Liver (tissue), 9 donors: ENCODE results near the gene GRK1. TPM values are rescaled to one million over a fixed set of nuclear protein-coding genes. Genes with fewer than 3 reads are reported as not detected.

Source experiments
- DNase-seq: peaks from one replicate; pipeline ENCODE4 v3.0.0-alpha.2; 2017; ENCODE audit warnings: low spot score
- H3K27ac ChIP-seq, 2 donors: one replicate each; pipeline ENCODE4 v1.7.0; 2013; ENCODE audit warnings: inconsistent platforms in 2 of 2, low read length in 2 of 2, control low read depth in 1 of 2, low read depth in 1 of 2, mild to moderate bottlenecking in 1 of 2
- H3K27me3 ChIP-seq, 4 donors: one replicate each; pipeline versions ENCODE4 v1.6.1 to v1.7.0; 2013; ENCODE audit warnings: low read length in 3 of 4, inconsistent platforms in 1 of 4, mild to moderate bottlenecking in 1 of 4, moderate library complexity in 1 of 4; ENCODE audit not compliant: control insufficient read depth in 4 of 4, insufficient read depth in 4 of 4
- H3K36me3 ChIP-seq, 4 donors: one replicate each; pipeline versions ENCODE4 v1.6.1 to v1.7.0; 2013; ENCODE audit warnings: low read length in 3 of 4, mild to moderate bottlenecking in 3 of 4, low read depth in 1 of 4, moderate library complexity in 1 of 4; ENCODE audit not compliant: control insufficient read depth in 4 of 4, insufficient read depth in 3 of 4
- H3K4me1 ChIP-seq, 4 donors: one replicate each; pipeline versions ENCODE4 v1.6.1 to v1.7.0; 2013; ENCODE audit warnings: low read length in 3 of 4, mild to moderate bottlenecking in 3 of 4, moderate library complexity in 1 of 4; ENCODE audit not compliant: control insufficient read depth in 4 of 4, insufficient read depth in 4 of 4
- H3K4me3 ChIP-seq, 3 donors: one replicate each; pipeline versions ENCODE4 v1.6.1 to v1.7.0; 2013; ENCODE audit warnings: low read length in 3 of 3, control low read depth in 1 of 3, low read depth in 1 of 3, mild to moderate bottlenecking in 1 of 3
- H3K9ac ChIP-seq, 2 donors: one replicate each; pipeline ENCODE4 v1.7.0; 2013; ENCODE audit warnings: low read length in 2 of 2, mild to moderate bottlenecking in 2 of 2, moderate library complexity in 2 of 2, control low read depth in 1 of 2, low read depth in 1 of 2
- H3K9me3 ChIP-seq, 4 donors: one replicate each; pipeline versions ENCODE4 v1.6.1 to v1.7.0; 2013; ENCODE audit warnings: low read length in 3 of 4; ENCODE audit not compliant: control insufficient read depth in 4 of 4
- EGR1 ChIP-seq, 2 donors: IDR thresholded peaks; 2 replicates each; pipeline ENCODE4 v1.6.1; 2016 to 2018; ENCODE audit warnings: antibody characterized with exemption in 2 of 2, low read depth in 2 of 2
- FOXA1 ChIP-seq: IDR thresholded peaks from 2 replicates; pipeline ENCODE4 v1.6.1; 2016; ENCODE audit warnings: antibody characterized with exemption
- FOXA2 ChIP-seq: IDR thresholded peaks from 2 replicates; pipeline ENCODE4 v1.6.1; 2016; ENCODE audit warnings: antibody characterized with exemption
- HNF4A ChIP-seq, 2 donors: conservative IDR thresholded peaks; 2 replicates each; pipeline ENCODE4 v1.6.1; 2016; ENCODE audit warnings: antibody characterized with exemption in 2 of 2, mild to moderate bottlenecking in 2 of 2
- JUND ChIP-seq, 2 donors: IDR thresholded peaks; 2 replicates each; pipeline ENCODE4 v1.6.1; 2016; ENCODE audit warnings: antibody characterized with exemption in 2 of 2
- NR2F2 ChIP-seq: IDR thresholded peaks from 2 replicates; pipeline ENCODE4 v1.6.1; 2016; ENCODE audit warnings: antibody characterized with exemption
- RAD21 ChIP-seq, 2 donors: IDR thresholded peaks; 2 replicates each; pipeline ENCODE4 v1.6.1; 2016; ENCODE audit warnings: antibody characterized with exemption in 2 of 2, mild to moderate bottlenecking in 2 of 2
- REST ChIP-seq: IDR thresholded peaks from 2 replicates; pipeline ENCODE4 v1.6.1; 2016; ENCODE audit warnings: antibody characterized with exemption, mild to moderate bottlenecking
- SP1 ChIP-seq: IDR thresholded peaks from 2 replicates; pipeline ENCODE4 v1.6.1; 2018; ENCODE audit warnings: antibody characterized with exemption, mild to moderate bottlenecking
- TAF1 ChIP-seq: conservative IDR thresholded peaks from 2 replicates; pipeline ENCODE4 v1.6.1; 2016; ENCODE audit warnings: antibody characterized with exemption, mild to moderate bottlenecking
- ZBTB33 ChIP-seq: IDR thresholded peaks from 2 replicates; pipeline ENCODE4 v1.6.1; 2016; ENCODE audit warnings: antibody characterized with exemption
- WGBS: extraction: QIAGEN DNeasy Blood & Tissue Kit; methylation state at CpG from one replicate; pipeline ENCODE4 v1.1.7; 2013; 5-methylcytosine and 5-hydroxymethylcytosine counted together
- polyA plus RNA-seq, 2 donors: library from polyadenylated mRNA; stranded (reverse) in 1 of 2; unstranded in 1 of 2; fragments of 200-250 nt in 1 of 2; fragments of >200 nt in 1 of 2; fragmentation: Nextera tagmentation in 1 of 2; extraction: Ambion mirVana in 1 of 2; gene quantifications; one replicate each; pipeline versions ENCODE4 v1.2.1 to v1.2.3, GENCODE V29; 2013 to 2015
- total RNA-seq, 2 donors: library from RNA; depleted of rRNA; stranded (reverse); fragments of >200 nt; gene quantifications; one replicate each; pipeline ENCODE4 v1.2.3, GENCODE V29; 2014
- TF ChIP-seq, protein P1 (sequence below): IDR thresholded peaks from 2 replicates; pipeline ENCODE4 v1.6.1; 2016; ENCODE audit warnings: antibody characterized with exemption
- TF ChIP-seq, protein P2 (sequence below): fragments of 150-350 bp; IDR thresholded peaks from 2 replicates; pipeline ENCODE4 v1.5.1; 2017; ENCODE audit warnings: improper control_type of control experiment, low read depth, low read length; ENCODE audit not compliant: missing input control
- donor health status: healthy.
- donor health status: healthy.
- donor health status: healthy.
- donor health status: healthy.
- donor health status: healthy.

GRK1 gene
- total and polyA plus RNA-seq, 4 donors, result 0.05 TPM; not detected in 3

DNA sequence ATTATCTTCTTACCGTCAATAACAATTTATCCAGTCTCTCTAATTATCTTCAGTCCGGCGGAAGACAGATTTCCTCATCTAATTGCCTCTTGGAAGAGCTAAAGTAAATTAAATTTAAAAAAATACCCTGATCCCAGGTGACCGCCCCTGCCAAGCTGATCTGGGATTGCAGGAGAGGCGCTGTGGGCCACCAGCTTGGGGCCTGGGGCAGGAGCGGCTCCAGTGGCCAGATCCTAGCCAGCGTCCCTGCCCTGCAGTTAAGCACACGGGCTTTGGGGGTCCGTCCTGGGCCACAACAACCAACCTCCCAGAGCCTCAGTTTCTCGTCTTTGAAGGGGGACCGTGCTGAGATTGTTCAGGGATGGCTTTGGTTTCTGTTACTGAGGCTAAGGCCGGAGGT lies 79.7 kb downstream of the GRK1 start:
- Histone ChIP-seq H3K27ac (no peak overlapping the region), H3K9ac (no peak overlapping the region), H3K27me3 (no peaks in the 10 kb centered on the region), H3K4me3 (no peak overlapping the region), H3K4me1 (peaks cover 0 to 3% (median 0%) of the 10 kb centered on the region in 4 donors), H3K36me3 (no peaks in the 10 kb centered on the region), H3K9me3 (no peaks in the 10 kb centered on the region)
- TF ChIP-seq SP1 (no peak), JUND (IDR thresholded peaks at IDR 0.05) (no peak), FOXA2 (no peak), FOXA1 (no peak), HNF4A (conservative IDR thresholded peaks at IDR 0.05) (no peak)
- WGBS, result 83% methylated on average over 12 of the region's 12 CpGs
- no peak for DNase-seq

DNA sequence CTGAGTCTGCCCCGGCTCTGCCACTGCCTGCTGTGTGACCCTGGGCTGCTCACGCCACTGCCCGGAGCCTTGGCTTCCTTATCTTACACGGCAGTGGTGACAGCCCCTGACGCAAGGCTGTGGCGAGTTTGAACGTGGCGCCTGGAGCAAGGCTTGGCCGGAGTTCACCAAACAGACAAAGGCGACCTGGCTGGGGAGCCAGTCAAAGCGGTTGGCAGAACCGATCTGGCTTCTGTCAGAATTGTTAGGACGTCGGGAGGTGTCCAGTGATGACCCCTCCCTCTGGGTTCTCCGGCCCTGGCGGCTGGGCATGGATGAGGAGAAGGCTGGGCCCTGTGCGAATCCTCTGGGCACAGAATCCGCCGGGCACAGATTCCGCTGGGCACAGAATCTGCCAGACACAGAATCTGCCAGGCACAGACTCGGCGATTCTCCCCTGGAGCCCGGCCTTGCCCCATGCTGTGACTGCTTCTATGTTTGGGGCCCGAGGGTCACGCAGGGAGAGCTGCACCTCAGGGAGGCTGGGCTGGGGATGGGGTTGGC lies 80.3 kb downstream of the GRK1 start:
- Histone ChIP-seq H3K27ac (no peak overlapping the region), H3K9me3 (no peaks in the 10 kb centered on the region), H3K4me3 (no peak overlapping the region), H3K9ac (no peak overlapping the region), H3K36me3 (no peaks in the 10 kb centered on the region), H3K27me3 (no peaks in the 10 kb centered on the region), H3K4me1 (no peaks in the 10 kb centered on the region)
- DNase-seq, result no peak
- TF ChIP-seq, protein P1, sequence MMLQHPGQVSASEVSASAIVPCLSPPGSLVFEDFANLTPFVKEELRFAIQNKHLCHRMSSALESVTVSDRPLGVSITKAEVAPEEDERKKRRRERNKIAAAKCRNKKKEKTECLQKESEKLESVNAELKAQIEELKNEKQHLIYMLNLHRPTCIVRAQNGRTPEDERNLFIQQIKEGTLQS, result no peak
- TF ChIP-seq NR2F2 (no peak), HNF4A (conservative IDR thresholded peaks at IDR 0.05) (no peak), TAF1 (no peak), EGR1 (IDR thresholded peaks at IDR 0.05; ENCODE audit: low read depth in 2 of 2) (no peak), RAD21 (IDR thresholded peaks at IDR 0.05) (no peak), SP1 (no peak), REST (no peak), JUND (IDR thresholded peaks at IDR 0.05) (no peak), ZBTB33 (no peak)
- TF ChIP-seq, protein P2, sequence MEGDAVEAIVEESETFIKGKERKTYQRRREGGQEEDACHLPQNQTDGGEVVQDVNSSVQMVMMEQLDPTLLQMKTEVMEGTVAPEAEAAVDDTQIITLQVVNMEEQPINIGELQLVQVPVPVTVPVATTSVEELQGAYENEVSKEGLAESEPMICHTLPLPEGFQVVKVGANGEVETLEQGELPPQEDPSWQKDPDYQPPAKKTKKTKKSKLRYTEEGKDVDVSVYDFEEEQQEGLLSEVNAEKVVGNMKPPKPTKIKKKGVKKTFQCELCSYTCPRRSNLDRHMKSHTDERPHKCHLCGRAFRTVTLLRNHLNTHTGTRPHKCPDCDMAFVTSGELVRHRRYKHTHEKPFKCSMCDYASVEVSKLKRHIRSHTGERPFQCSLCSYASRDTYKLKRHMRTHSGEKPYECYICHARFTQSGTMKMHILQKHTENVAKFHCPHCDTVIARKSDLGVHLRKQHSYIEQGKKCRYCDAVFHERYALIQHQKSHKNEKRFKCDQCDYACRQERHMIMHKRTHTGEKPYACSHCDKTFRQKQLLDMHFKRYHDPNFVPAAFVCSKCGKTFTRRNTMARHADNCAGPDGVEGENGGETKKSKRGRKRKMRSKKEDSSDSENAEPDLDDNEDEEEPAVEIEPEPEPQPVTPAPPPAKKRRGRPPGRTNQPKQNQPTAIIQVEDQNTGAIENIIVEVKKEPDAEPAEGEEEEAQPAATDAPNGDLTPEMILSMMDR, result no peak
- WGBS, result 87% methylated on average over 25 of the region's 25 CpGs
